Endothelial cell (in vitro differentiated cells): ENCODE results near the gene SLC25A34. TPM values are rescaled to one million over a fixed set of nuclear protein-coding genes. Genes with fewer than 3 reads are reported as not detected.

ENCODE experiments used
- DNase-seq: peaks from one replicate; pipeline ENCODE4 v3.0.0; 2021; ENCODE audit warnings: low spot score
- H3K27ac Mint-ChIP-seq: one replicate; pipeline ENCODE4 v1.8.0; 2021; ENCODE audit warnings: mixed read lengths, inconsistent platforms; ENCODE audit not compliant: unreplicated experiment
- H3K27me3 Mint-ChIP-seq: one replicate; pipeline ENCODE4 v1.8.0; 2021; ENCODE audit warnings: mild to moderate bottlenecking, moderate library complexity, mixed read lengths, inconsistent platforms; ENCODE audit not compliant: unreplicated experiment
- H3K36me3 Mint-ChIP-seq: one replicate; pipeline ENCODE4 v1.8.0; 2021; ENCODE audit warnings: mild to moderate bottlenecking, low read depth, mixed read lengths, inconsistent platforms; ENCODE audit not compliant: unreplicated experiment
- H3K4me1 Mint-ChIP-seq: one replicate; pipeline ENCODE4 v1.8.0; 2021; ENCODE audit warnings: mild to moderate bottlenecking, mixed read lengths, inconsistent platforms; ENCODE audit not compliant: unreplicated experiment
- H3K4me3 Mint-ChIP-seq: one replicate; pipeline ENCODE4 v1.8.0; 2021; ENCODE audit warnings: mild to moderate bottlenecking, mixed read lengths, inconsistent platforms; ENCODE audit not compliant: unreplicated experiment
- H3K9me3 Mint-ChIP-seq: one replicate; pipeline ENCODE4 v1.8.0; 2021; ENCODE audit warnings: mixed read lengths, inconsistent platforms; ENCODE audit not compliant: unreplicated experiment
- CTCF ChIP-seq: fragments of 200-600 bp; sonication (generic); IDR thresholded peaks from one replicate; pipeline ENCODE4 v1.5.0; 2021; ENCODE audit warnings: antibody characterized with exemption; ENCODE audit not compliant: unreplicated experiment
- total RNA-seq: library from RNA; stranded (reverse); fragmentation: NEBNext Ultra II Directional; extraction: Animal tissue kit (Norgen Biotek cat#: 25700); gene quantifications from one replicate; pipeline ENCODE4 v1.2.1, GENCODE V29; 2021; ENCODE audit not compliant: unreplicated experiment

Gene SLC25A34
- total RNA-seq, 1 donor from 2014 or later, result 3.5 TPM

GRCh38 chr1:15748264-15748663 lies 12.2 kb downstream of the SLC25A34 start:
- Mint-ChIP-seq H3K36me3 (no peaks in the 10 kb centered on the region), H3K9me3 (no peaks in the 10 kb centered on the region), H3K4me1 (peaks cover 8% of the 10 kb centered on the region), H3K27me3 (peaks cover 13% of the 10 kb centered on the region), H3K27ac (no peak overlapping the region), H3K4me3 (no peak overlapping the region)
- DNase-seq, result no peak
- TF ChIP-seq CTCF, result no peak

GRCh38 chr1:15748690-15749398 lies 12.8 kb downstream of the SLC25A34 start:
- peaks cover 8% of the 10 kb centered on the region for H3K4me1 Mint-ChIP-seq
- H3K27ac Mint-ChIP-seq, result no peak overlapping the region
- H3K27me3 Mint-ChIP-seq, result peaks cover 13% of the 10 kb centered on the region
- no peak for DNase-seq
- no peak overlapping the region for H3K4me3 Mint-ChIP-seq
- no peak for TF ChIP-seq CTCF
- H3K36me3 Mint-ChIP-seq, result no peaks in the 10 kb centered on the region
- H3K9me3 Mint-ChIP-seq, result no peaks in the 10 kb centered on the region

- Mint-ChIP-seq H3K9me3 (no peaks in the 10 kb centered on the region), H3K4me1 (peaks cover 8% of the 10 kb centered on the region), H3K4me3 (no peak overlapping the region), H3K27me3 (peaks cover 13% of the 10 kb centered on the region), H3K36me3 (no peaks in the 10 kb centered on the region), H3K27ac (no peak overlapping the region)
- DNase-seq, result no peak
- TF ChIP-seq CTCF, result no peak
These were observed 13.6 kb downstream of the SLC25A34 start for GRCh38 chr1:15749399-15750291.

GRCh38 chr1:15750924-15751323 lies 14.9 kb downstream of the SLC25A34 start:
- no peak for DNase-seq
- no peaks in the 10 kb centered on the region for H3K9me3 Mint-ChIP-seq
- peaks cover 10% of the 10 kb centered on the region for H3K4me1 Mint-ChIP-seq
- no peak for TF ChIP-seq CTCF
- H3K36me3 Mint-ChIP-seq, result peaks cover 5% of the 10 kb centered on the region
- H3K27me3 Mint-ChIP-seq, result peaks cover 9% of the 10 kb centered on the region
- no peak overlapping the region for H3K27ac Mint-ChIP-seq
- H3K4me3 Mint-ChIP-seq, result no peak overlapping the region

GRCh38 chr1:15751717-15752116 lies 15.7 kb downstream of the SLC25A34 start:
- TF ChIP-seq CTCF, result no peak
- Mint-ChIP-seq H3K4me1 (peaks cover 15% of the 10 kb centered on the region), H3K27me3 (peaks cover 9% of the 10 kb centered on the region), H3K4me3 (no peak overlapping the region), H3K36me3 (peaks cover 5% of the 10 kb centered on the region), H3K27ac (no peak overlapping the region), H3K9me3 (no peaks in the 10 kb centered on the region)
- no peak for DNase-seq
